RWPE2 (cell line): ENCODE data around the gene LYPD6.

Experiments
- ATAC-seq: fragments of 200-7000 bp; cut with Tn5 transposase; 3 replicates; pipeline ENCODE4 v1.9.1; 2021; ENCODE audit warnings: low read depth
- DNase-seq: peaks from one replicate; pipeline ENCODE4 v3.0.0-alpha.2; 2020; ENCODE audit warnings: low spot score
- H3K27ac ChIP-seq: fragments of 450-650 bp; 2 replicates; pipeline ENCODE4 v1.5.1; 2017; ENCODE audit warnings: mild to moderate bottlenecking; ENCODE audit not compliant: poor library complexity, severe bottlenecking
- H3K27me3 ChIP-seq: fragments of 250-450 bp; sonication (Bioruptor Pico); 2 replicates; pipeline ENCODE4 v1.5.1; 2021; ENCODE audit warnings: mild to moderate bottlenecking, moderate library complexity; ENCODE audit not compliant: insufficient read depth, poor library complexity, severe bottlenecking
- H3K36me3 ChIP-seq: fragments of 250-450 bp; sonication (Bioruptor Pico); 2 replicates; pipeline ENCODE4 v1.5.1; 2020; ENCODE audit warnings: low read depth, mild to moderate bottlenecking, moderate library complexity
- H3K4me1 ChIP-seq: fragments of 250-450 bp; sonication (Bioruptor Pico); 2 replicates; pipeline ENCODE4 v1.5.1; 2021; ENCODE audit warnings: mild to moderate bottlenecking, moderate library complexity; ENCODE audit not compliant: insufficient read depth, poor library complexity, severe bottlenecking
- H3K4me3 ChIP-seq: fragments of 250-450 bp; sonication (Bioruptor Pico); 2 replicates; pipeline ENCODE4 v1.5.1; 2021; ENCODE audit warnings: mild to moderate bottlenecking, moderate library complexity; ENCODE audit not compliant: severe bottlenecking
- H3K9me3 ChIP-seq: fragments of 250-450 bp; sonication (Bioruptor Pico); 2 replicates; pipeline ENCODE4 v1.5.1; 2021; ENCODE audit warnings: mild to moderate bottlenecking, moderate library complexity; ENCODE audit not compliant: severe bottlenecking
- CTCF ChIP-seq: fragments of 450-650 bp; IDR thresholded peaks from one replicate; pipeline ENCODE4 v1.5.1; 2017; ENCODE audit warnings: mild to moderate bottlenecking, moderate library complexity; ENCODE audit not compliant: poor library complexity, severe bottlenecking

Gene LYPD6

GRCh38 chr2:149342509-149342908, 12.1 kb downstream of the LYPD6 start:
- H3K36me3 ChIP-seq = no peaks in the 10 kb centered on the region
- no peak overlapping the region for H3K4me3 ChIP-seq
- DNase-seq = no peak
- ATAC-seq = no peak
- no peak overlapping the region for H3K27ac ChIP-seq
- no peak for TF ChIP-seq CTCF
- no peaks in the 10 kb centered on the region for H3K9me3 ChIP-seq
- H3K4me1 ChIP-seq = no peaks in the 10 kb centered on the region
- H3K27me3 ChIP-seq = no peaks in the 10 kb centered on the region

- H3K27me3 ChIP-seq = no peaks in the 10 kb centered on the region
- DNase-seq = no peak
- TF ChIP-seq CTCF = no peak
- H3K4me3 ChIP-seq = no peak overlapping the region
- H3K36me3 ChIP-seq = no peaks in the 10 kb centered on the region
- no peaks in the 10 kb centered on the region for H3K9me3 ChIP-seq
- ATAC-seq = no peak
- no peaks in the 10 kb centered on the region for H3K4me1 ChIP-seq
- H3K27ac ChIP-seq = no peak overlapping the region
Observed at GRCh38 chr2:149344105-149344504, 13.7 kb downstream of the LYPD6 start.

GRCh38 chr2:149346272-149346671, 15.9 kb downstream of the LYPD6 start:
- Histone ChIP-seq H3K27ac (no peak overlapping the region), H3K36me3 (no peaks in the 10 kb centered on the region), H3K9me3 (no peaks in the 10 kb centered on the region), H3K4me3 (no peak overlapping the region), H3K4me1 (no peaks in the 10 kb centered on the region), H3K27me3 (no peaks in the 10 kb centered on the region)
- ATAC-seq (no peak), DNase-seq (no peak)
- TF ChIP-seq CTCF = no peak

GRCh38 chr2:149348291-149348690, 17.9 kb downstream of the LYPD6 start:
- Histone ChIP-seq H3K36me3 (no peaks in the 10 kb centered on the region), H3K9me3 (no peaks in the 10 kb centered on the region), H3K4me3 (no peak overlapping the region), H3K27me3 (no peaks in the 10 kb centered on the region), H3K27ac (no peak overlapping the region), H3K4me1 (no peaks in the 10 kb centered on the region)
- ATAC-seq (no peak), DNase-seq (no peak)
- TF ChIP-seq CTCF = no peak

- Histone ChIP-seq H3K27me3 (no peaks in the 10 kb centered on the region), H3K4me1 (no peaks in the 10 kb centered on the region), H3K4me3 (no peak overlapping the region), H3K9me3 (no peaks in the 10 kb centered on the region), H3K36me3 (no peaks in the 10 kb centered on the region), H3K27ac (no peak overlapping the region)
- TF ChIP-seq CTCF = no peak
- no peak for DNase-seq
- no peak for ATAC-seq
Observed at GRCh38 chr2:149353421-149353820, 23.0 kb downstream of the LYPD6 start.
